AG04450 (cell line): ENCODE data around the gene FKBP6. TPM values are rescaled to one million over a fixed set of nuclear protein-coding genes. Genes with fewer than 3 reads are reported as not detected.

Experiments
- CTCF ChIA-PET: fragments of 300-600, 350-600 bp; formaldehyde crosslinking; extraction: SDS; loops from one replicate; lab custom pipeline; 2022; ENCODE audit warnings: antibody characterized with exemption, inconsistent platforms; lab: Charles Lee
- POLR2A ChIA-PET: fragments of 350-600 bp; formaldehyde crosslinking; extraction: SDS; loops from one replicate; lab custom pipeline; 2021; ENCODE audit warnings: antibody characterized with exemption, inconsistent platforms; lab: Yijun Ruan, JAX
- DNase-seq: peaks from one replicate; pipeline ENCODE4 v3.0.0-alpha.2; 2011; ENCODE audit warnings: low read depth, low spot score
- H3K27ac ChIP-seq: one replicate; pipeline ENCODE4 v1.5.1; 2012; ENCODE audit warnings: low read depth, low read length, control low read depth
- H3K27me3 ChIP-seq: one replicate; pipeline ENCODE4 v1.6.0; 2012; ENCODE audit warnings: low read length; ENCODE audit not compliant: control insufficient read depth, insufficient read depth
- H3K4me3 ChIP-seq: 2 replicates; pipeline ENCODE4 v1.5.1; 2011; ENCODE audit warnings: mild to moderate bottlenecking, low read depth, low read length, control low read depth
- H3K9me3 ChIP-seq: 2 replicates; pipeline ENCODE4 v1.5.1; 2012; ENCODE audit warnings: low read length; ENCODE audit not compliant: control insufficient read depth, insufficient read depth
- CTCF ChIP-seq: IDR thresholded peaks from 2 replicates; pipeline ENCODE4 v1.5.1; 2011; ENCODE audit warnings: low read depth, low read length, control low read depth, inconsistent platforms
- polyA plus RNA-seq: library from polyadenylated mRNA; depleted of rRNA; stranded (reverse); fragments of >200 nt; gene quantifications from 2 replicates; pipeline ENCODE4 v1.2.3, GENCODE V29; 2011

The FKBP6 gene
- polyA plus RNA-seq, 1 experiment, result not detected

DNA sequence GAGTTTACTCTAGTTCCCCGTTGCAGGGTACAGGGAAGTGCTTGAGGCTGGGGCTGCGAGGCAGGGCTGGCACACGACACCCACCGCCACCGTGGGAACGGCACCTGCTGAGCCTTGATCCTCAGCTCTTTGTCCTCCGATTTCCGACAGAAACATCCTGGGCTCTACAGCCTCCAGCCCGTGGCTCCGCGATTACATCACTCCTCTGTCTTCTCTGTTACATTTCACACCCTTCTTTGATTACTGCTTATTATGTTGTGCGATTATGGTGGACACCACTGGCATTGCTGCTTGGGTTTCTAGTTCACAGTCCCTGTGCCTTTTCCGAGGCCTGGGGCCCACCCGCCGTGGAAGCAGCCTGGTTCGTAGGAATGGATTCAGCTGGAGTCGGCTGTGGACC is 26.9 kb downstream of the FKBP6 start:
- H3K27ac ChIP-seq, result no peak overlapping the region
- CTCF ChIA-PET, result interaction anchor here (1.4 kb wide), 1 partner anchor 30 kb away, joined by 3 read pairs; no protein-coding TSS in a partner anchor
- TF ChIP-seq CTCF, result no peak

DNA sequence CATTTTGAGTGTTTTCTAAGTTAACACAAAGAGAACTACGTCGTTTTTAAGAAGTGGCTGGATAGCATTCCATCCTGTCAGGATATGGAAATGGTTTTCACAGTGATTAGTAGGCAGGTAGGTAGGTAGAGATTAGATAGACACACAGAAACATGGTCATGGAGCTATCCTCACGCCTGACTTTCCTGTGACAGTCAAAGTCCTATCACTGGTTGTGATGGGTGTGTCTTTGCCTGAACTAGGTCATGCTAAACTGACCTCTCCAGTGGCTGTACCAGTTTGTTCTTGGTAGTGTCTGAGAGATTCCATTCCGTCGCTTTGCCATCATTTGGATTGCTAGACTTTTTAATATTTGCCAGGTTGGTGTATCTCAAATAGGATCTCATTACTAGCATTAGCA is 28.2 kb downstream of the FKBP6 start:
- TF ChIP-seq CTCF, result no peak
- ChIA-PET POLR2A (no interaction called here), CTCF (interaction anchor here (1.4 kb wide), 1 partner anchor 32 kb away, joined by 3 read pairs; no protein-coding TSS in a partner anchor)
- peaks cover 14% of the 10 kb centered on the region for H3K9me3 ChIP-seq
- peaks cover 11% of the 10 kb centered on the region for H3K27me3 ChIP-seq
- DNase-seq, result no peak
- H3K27ac ChIP-seq, result no peak overlapping the region
- H3K4me3 ChIP-seq, result no peak overlapping the region

More for the DNA sequence above, 26.9 kb downstream of the FKBP6 start:
- no peak overlapping the region for H3K4me3 ChIP-seq
- H3K27me3 ChIP-seq, result peaks cover 8% of the 10 kb centered on the region
- DNase-seq, result no peak
- peaks cover 10% of the 10 kb centered on the region for H3K9me3 ChIP-seq
- POLR2A ChIA-PET, result no interaction called here

- CTCF ChIA-PET, result interaction anchor here (2.0 kb wide), 1 partner anchor 16 kb away, joined by 10 read pairs; no protein-coding TSS in a partner anchor
- POLR2A ChIA-PET, result interaction anchor here (0.6 kb wide), 1 partner anchor 734 kb away, joined by 3 read pairs; no protein-coding TSS in a partner anchor
- no peak for DNase-seq
- Histone ChIP-seq H3K27ac (no peak overlapping the region), H3K4me3 (no peak overlapping the region), H3K9me3 (peaks cover 6% of the 10 kb centered on the region; the same call in 1 of the 2 replicates), H3K27me3 (peaks cover 18% of the 10 kb centered on the region)
- no peak for TF ChIP-seq CTCF
Measured at GRCh38 chr7:73358590-73359275, 30.8 kb downstream of the FKBP6 start.

DNA sequence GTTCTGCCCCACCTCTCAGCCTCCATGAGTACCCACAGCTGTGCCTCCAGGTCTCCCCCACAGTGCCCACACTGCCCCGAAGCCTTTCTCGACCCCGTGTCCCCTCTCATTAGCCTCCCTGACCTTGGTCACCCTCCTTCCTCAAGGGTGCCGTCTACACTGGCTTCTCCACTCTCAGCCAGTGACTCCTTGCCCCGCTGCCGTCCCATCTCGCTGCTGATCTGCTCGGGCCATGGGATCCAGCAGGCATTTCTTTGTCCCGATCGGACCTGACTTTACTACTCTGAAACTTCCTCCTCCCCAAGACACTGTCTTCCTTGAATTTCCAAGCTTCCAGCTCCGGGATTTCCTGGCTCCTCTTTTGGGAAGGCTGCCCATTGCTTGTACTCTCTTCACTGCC is 31.3 kb downstream of the FKBP6 start:
- CTCF ChIA-PET, result no interaction called here

More for the DNA sequence above, 31.3 kb downstream of the FKBP6 start:
- TF ChIP-seq CTCF, result no peak
- Histone ChIP-seq H3K27ac (no peak overlapping the region), H3K4me3 (no peak overlapping the region), H3K9me3 (peaks cover 6% of the 10 kb centered on the region; the same call in 1 of the 2 replicates), H3K27me3 (peaks cover 22% of the 10 kb centered on the region)
- POLR2A ChIA-PET, result no interaction called here
- DNase-seq, result no peak
